GM12801 (cell line): ENCODE measurements around the gene ERC1.

Experiments used
- CTCF ChIP-seq: IDR thresholded peaks from one replicate; pipeline ENCODE4 v1.5.1; 2011; ENCODE audit warnings: control low read depth; ENCODE audit not compliant: insufficient read length; ENCODE audit errors: extremely low read depth

ERC1 gene

GRCh38 chr12:1436981-1437380 lies 446.0 kb downstream of the ERC1 start:
- TF ChIP-seq CTCF: no peak

- no peak for TF ChIP-seq CTCF
Observed at GRCh38 chr12:1439201-1439600, 448.2 kb downstream of the ERC1 start.

- no peak for TF ChIP-seq CTCF
Observed at GRCh38 chr12:1439687-1440086, 448.7 kb downstream of the ERC1 start.

- no peak for TF ChIP-seq CTCF
Observed at GRCh38 chr12:1443421-1444141, 452.6 kb downstream of the ERC1 start.

- no peak for TF ChIP-seq CTCF
Observed at GRCh38 chr12:1444142-1444516, 453.1 kb downstream of the ERC1 start.

- TF ChIP-seq CTCF: no peak
Observed at GRCh38 chr12:1445807-1446206, 454.8 kb downstream of the ERC1 start.

GRCh38 chr12:1448336-1448735 lies 457.3 kb downstream of the ERC1 start:
- no peak for TF ChIP-seq CTCF
